ENCODE data around the gene JARID2.

The JARID2 gene

GRCh38 chr6:15382712-15383111, 136.8 kb downstream of the JARID2 start:
- no peak for DNase-seq

GRCh38 chr6:15384901-15385300, 139.0 kb downstream of the JARID2 start:
- DNase-seq: no peak

- DNase-seq: no peak
Observed at GRCh38 chr6:15385521-15385920, 139.7 kb downstream of the JARID2 start.

- DNase-seq: no peak
Observed at GRCh38 chr6:15386110-15386755, 140.4 kb downstream of the JARID2 start.

- no peak for DNase-seq
Observed at GRCh38 chr6:15386756-15387112, 140.9 kb downstream of the JARID2 start.

- DNase-seq: no peak
Observed at GRCh38 chr6:15387118-15387517, 141.2 kb downstream of the JARID2 start.

GRCh38 chr6:15389084-15389764, 143.4 kb downstream of the JARID2 start:
- no peak for DNase-seq

- DNase-seq: no peak
Observed at GRCh38 chr6:15389765-15390723, 144.2 kb downstream of the JARID2 start.

GRCh38 chr6:15391500-15391899, 145.6 kb downstream of the JARID2 start:
- no peak for DNase-seq

- no peak for DNase-seq
Observed at GRCh38 chr6:15392182-15392581, 146.3 kb downstream of the JARID2 start.

GRCh38 chr6:15393605-15394004, 147.7 kb downstream of the JARID2 start:
- no peak for DNase-seq

- DNase-seq: no peak
Observed at GRCh38 chr6:15395087-15395486, 149.2 kb downstream of the JARID2 start.

GRCh38 chr6:15396808-15397207, 150.9 kb downstream of the JARID2 start:
- no peak for DNase-seq

GRCh38 chr6:15398633-15399275, 152.9 kb downstream of the JARID2 start:
- no peak for DNase-seq

GRCh38 chr6:15399641-15400470, 154.0 kb downstream of the JARID2 start:
- DNase-seq: no peak

GRCh38 chr6:15400572-15401004, 154.7 kb downstream of the JARID2 start:
- peak; percentile 46 for DNase-seq

GRCh38 chr6:15401120-15401519, 155.3 kb downstream of the JARID2 start:
- no peak for DNase-seq

GRCh38 chr6:15401769-15402250, 155.9 kb downstream of the JARID2 start:
- DNase-seq: no peak

- no peak for DNase-seq
Observed at GRCh38 chr6:15402406-15403045, 156.7 kb downstream of the JARID2 start.

GRCh38 chr6:15403094-15403755, 157.4 kb downstream of the JARID2 start:
- no peak for DNase-seq

GRCh38 chr6:15404685-15404980, 158.8 kb downstream of the JARID2 start:
- DNase-seq: no peak
